ENCODE results near the gene CNNM4.
"Not testable (repeated sequence)": the region's sequence is repeated elsewhere in the genome, so short reads cannot be mapped to it uniquely, and the experiment has no call there.

Gene CNNM4

GRCh38 chr2:96795076-96795475 is 34.4 kb downstream of the CNNM4 start:
- Histone ChIP-seq H2AK5ac (ENCODE audit: low read length, severe bottlenecking) (no peak overlapping the region), H4K91ac (ENCODE audit: low read length) (no peak overlapping the region), H3K4me1 (ENCODE audit: control insufficient read depth, insufficient read depth, low read depth, low read length) (no peaks in the 10 kb centered on the region), H3K23ac (ENCODE audit: low read length in 2 of 2) (no peak overlapping the region), H3K14ac (ENCODE audit: low read length in 2 of 2) (peak overlapping the region in 1 of 2 experiments; percentile 14), H3K4me3 (ENCODE audit: insufficient read depth in 1 of 2, low read depth in 1 of 2, low read length in 2 of 2) (no peak overlapping the region), H3K18ac (ENCODE audit: low read depth in 1 of 2, low read length in 2 of 2) (no peak overlapping the region), H3K27me3 (ENCODE audit: control insufficient read depth in 1 of 2, insufficient read depth in 1 of 2, low read length in 2 of 2) (no peaks in the 10 kb centered on the region), H3K4me2 (ENCODE audit: low read length, poor library complexity, severe bottlenecking) (no peak overlapping the region), H3K9ac (ENCODE audit: low read length) (no peak overlapping the region), H3K36me3 (ENCODE audit: control insufficient read depth in 1 of 2, insufficient read depth in 2 of 2, low read depth in 1 of 2, low read length in 2 of 2) (peaks cover 4 to 26% of the 10 kb centered on the region in 2 experiments), H2BK120ac (ENCODE audit: low read depth, low read length) (no peak overlapping the region), H3K4ac (ENCODE audit: low read depth in 1 of 2, low read length in 2 of 2) (no peak overlapping the region), H2AFZ (ENCODE audit: low read depth, low read length) (no peak overlapping the region), H3K79me1 (replicated peaks; ENCODE audit: low read length, poor library complexity, severe bottlenecking) (peaks cover 13% of the 10 kb centered on the region), H3K27ac (ENCODE audit: low read length, poor library complexity, severe bottlenecking) (no peak overlapping the region), H4K8ac (ENCODE audit: low read length) (no peak overlapping the region), H2BK15ac (ENCODE audit: low read depth, poor library complexity, severe bottlenecking) (no peak overlapping the region), H2BK12ac (ENCODE audit: low read length in 2 of 2) (no peak overlapping the region), H2BK5ac (ENCODE audit: low read depth, low read length, poor library complexity, severe bottlenecking) (no peak overlapping the region), H3K9me3 (ENCODE audit: control insufficient read depth, low read length) (no peaks in the 10 kb centered on the region)
- DNase-seq: no peak
- 96% methylated on average over 4 of the region's 6 CpGs for WGBS

- H3K4me3 ChIP-seq (ENCODE audit: insufficient read depth in 1 of 2, low read depth in 1 of 2, low read length in 2 of 2); H3K9me3 ChIP-seq (ENCODE audit: control insufficient read depth, low read length); H3K23ac ChIP-seq (ENCODE audit: low read length in 2 of 2); H4K8ac ChIP-seq (ENCODE audit: low read length); H3K4ac ChIP-seq (ENCODE audit: low read depth in 1 of 2, low read length in 2 of 2); H2AFZ ChIP-seq (ENCODE audit: low read depth, low read length); H3K14ac ChIP-seq (ENCODE audit: low read length in 2 of 2); H4K91ac ChIP-seq (ENCODE audit: low read length); H3K9ac ChIP-seq (ENCODE audit: low read length); H2AK5ac ChIP-seq (ENCODE audit: low read length, severe bottlenecking); H3K27ac ChIP-seq (ENCODE audit: low read length, poor library complexity, severe bottlenecking); H3K27me3 ChIP-seq (ENCODE audit: control insufficient read depth in 1 of 2, insufficient read depth in 1 of 2, low read length in 2 of 2); H3K4me2 ChIP-seq (ENCODE audit: low read length, poor library complexity, severe bottlenecking); H3K4me1 ChIP-seq (ENCODE audit: control insufficient read depth, insufficient read depth, low read depth, low read length); H2BK12ac ChIP-seq (ENCODE audit: low read length in 2 of 2); H3K18ac ChIP-seq (ENCODE audit: low read depth in 1 of 2, low read length in 2 of 2); H2BK5ac ChIP-seq (ENCODE audit: low read depth, low read length, poor library complexity, severe bottlenecking); DNase-seq; H2BK120ac ChIP-seq (ENCODE audit: low read depth, low read length); H2BK15ac ChIP-seq (ENCODE audit: low read depth, poor library complexity, severe bottlenecking): not testable (repeated sequence)
- 87% methylated on average over 5 of the region's 6 CpGs for WGBS
- H3K79me1 ChIP-seq (replicated peaks; ENCODE audit: low read length, poor library complexity, severe bottlenecking): peaks cover 13% of the 10 kb centered on the region
- peaks cover 4 to 34% of the 10 kb centered on the region in 2 experiments for H3K36me3 ChIP-seq (ENCODE audit: control insufficient read depth in 1 of 2, insufficient read depth in 2 of 2, low read depth in 1 of 2, low read length in 2 of 2)
These were observed 35.8 kb downstream of the CNNM4 start for GRCh38 chr2:96796497-96796896.

- H3K27me3 ChIP-seq (ENCODE audit: control insufficient read depth in 1 of 2, insufficient read depth in 1 of 2, low read length in 2 of 2): no peaks in the 10 kb centered on the region
- no peak overlapping the region for H2AFZ ChIP-seq (ENCODE audit: low read depth, low read length)
- H3K14ac ChIP-seq (ENCODE audit: low read length in 2 of 2): no peak overlapping the region
- H3K23ac ChIP-seq (ENCODE audit: low read length in 2 of 2): no peak overlapping the region
- no peaks in the 10 kb centered on the region for H3K9me3 ChIP-seq (ENCODE audit: control insufficient read depth, low read length)
- H3K4ac ChIP-seq (ENCODE audit: low read depth in 1 of 2, low read length in 2 of 2): no peak overlapping the region
- H2BK15ac ChIP-seq (ENCODE audit: low read depth, poor library complexity, severe bottlenecking): no peak overlapping the region
- H3K18ac ChIP-seq (ENCODE audit: low read depth in 1 of 2, low read length in 2 of 2): no peak overlapping the region
- H3K4me3 ChIP-seq (ENCODE audit: insufficient read depth in 1 of 2, low read depth in 1 of 2, low read length in 2 of 2): no peak overlapping the region
- no peak overlapping the region for H3K4me2 ChIP-seq (ENCODE audit: low read length, poor library complexity, severe bottlenecking)
- H3K27ac ChIP-seq (ENCODE audit: low read length, poor library complexity, severe bottlenecking): no peak overlapping the region
- no peak overlapping the region for H2BK5ac ChIP-seq (ENCODE audit: low read depth, low read length, poor library complexity, severe bottlenecking)
- H3K9ac ChIP-seq (ENCODE audit: low read length): no peak overlapping the region
- H4K91ac ChIP-seq (ENCODE audit: low read length): no peak overlapping the region
- H2AK5ac ChIP-seq (ENCODE audit: low read length, severe bottlenecking): no peak overlapping the region
- no peak for DNase-seq
- H3K4me1 ChIP-seq (ENCODE audit: control insufficient read depth, insufficient read depth, low read depth, low read length): peaks cover 5% of the 10 kb centered on the region
- H3K79me1 ChIP-seq (replicated peaks; ENCODE audit: low read length, poor library complexity, severe bottlenecking): peaks cover 11% of the 10 kb centered on the region
- H4K8ac ChIP-seq (ENCODE audit: low read length): no peak overlapping the region
- no peak overlapping the region for H2BK12ac ChIP-seq (ENCODE audit: low read length in 2 of 2)
- no peak overlapping the region for H2BK120ac ChIP-seq (ENCODE audit: low read depth, low read length)
- 96% methylated on average over 23 of the region's 23 CpGs for whole genome bisulfite sequencing
- H3K36me3 ChIP-seq (ENCODE audit: control insufficient read depth in 1 of 2, insufficient read depth in 2 of 2, low read depth in 1 of 2, low read length in 2 of 2): peaks cover 8 to 39% of the 10 kb centered on the region in 2 experiments
These were observed 36.4 kb downstream of the CNNM4 start for GRCh38 chr2:96797066-96797625.

- no peaks in the 10 kb centered on the region for H3K27me3 ChIP-seq (ENCODE audit: control insufficient read depth in 1 of 2, insufficient read depth in 1 of 2, low read length in 2 of 2)
- WGBS: 96% methylated on average over 22 of the region's 23 CpGs
- H3K27ac ChIP-seq (ENCODE audit: low read length, poor library complexity, severe bottlenecking): no peak overlapping the region
- no peak overlapping the region for H2BK5ac ChIP-seq (ENCODE audit: low read depth, low read length, poor library complexity, severe bottlenecking)
- no peak overlapping the region for H3K18ac ChIP-seq (ENCODE audit: low read depth in 1 of 2, low read length in 2 of 2)
- H3K4me2 ChIP-seq (ENCODE audit: low read length, poor library complexity, severe bottlenecking): no peak overlapping the region
- peaks cover 7% of the 10 kb centered on the region for H3K4me1 ChIP-seq (ENCODE audit: control insufficient read depth, insufficient read depth, low read depth, low read length)
- no peak overlapping the region for H2AK5ac ChIP-seq (ENCODE audit: low read length, severe bottlenecking)
- no peak overlapping the region for H3K9ac ChIP-seq (ENCODE audit: low read length)
- H4K8ac ChIP-seq (ENCODE audit: low read length): no peak overlapping the region
- H3K14ac ChIP-seq (ENCODE audit: low read length in 2 of 2): no peak overlapping the region
- H2BK15ac ChIP-seq (ENCODE audit: low read depth, poor library complexity, severe bottlenecking): no peak overlapping the region
- no peak overlapping the region for H3K23ac ChIP-seq (ENCODE audit: low read length in 2 of 2)
- no peak overlapping the region for H2BK120ac ChIP-seq (ENCODE audit: low read depth, low read length)
- DNase-seq: no peak
- H3K4me3 ChIP-seq (ENCODE audit: insufficient read depth in 1 of 2, low read depth in 1 of 2, low read length in 2 of 2): no peak overlapping the region
- H4K91ac ChIP-seq (ENCODE audit: low read length): no peak overlapping the region
- H3K4ac ChIP-seq (ENCODE audit: low read depth in 1 of 2, low read length in 2 of 2): no peak overlapping the region
- no peak overlapping the region for H2AFZ ChIP-seq (ENCODE audit: low read depth, low read length)
- H2BK12ac ChIP-seq (ENCODE audit: low read length in 2 of 2): no peak overlapping the region
- no peaks in the 10 kb centered on the region for H3K9me3 ChIP-seq (ENCODE audit: control insufficient read depth, low read length)
- peaks cover 13 to 42% of the 10 kb centered on the region in 2 experiments for H3K36me3 ChIP-seq (ENCODE audit: control insufficient read depth in 1 of 2, insufficient read depth in 2 of 2, low read depth in 1 of 2, low read length in 2 of 2)
- peaks cover 7% of the 10 kb centered on the region for H3K79me1 ChIP-seq (replicated peaks; ENCODE audit: low read length, poor library complexity, severe bottlenecking)
These were observed 38.3 kb downstream of the CNNM4 start for GRCh38 chr2:96798733-96799622.
